Measurements from ENCODE around the gene SERPINI1.
A peak's percentile ranks its signal among the peaks of the same experiment; 100 is the strongest.
"Not testable (repeated sequence)": the region's sequence is repeated elsewhere in the genome, so short reads cannot be mapped to it uniquely, and the experiment has no call there.

The SERPINI1 gene

DNA sequence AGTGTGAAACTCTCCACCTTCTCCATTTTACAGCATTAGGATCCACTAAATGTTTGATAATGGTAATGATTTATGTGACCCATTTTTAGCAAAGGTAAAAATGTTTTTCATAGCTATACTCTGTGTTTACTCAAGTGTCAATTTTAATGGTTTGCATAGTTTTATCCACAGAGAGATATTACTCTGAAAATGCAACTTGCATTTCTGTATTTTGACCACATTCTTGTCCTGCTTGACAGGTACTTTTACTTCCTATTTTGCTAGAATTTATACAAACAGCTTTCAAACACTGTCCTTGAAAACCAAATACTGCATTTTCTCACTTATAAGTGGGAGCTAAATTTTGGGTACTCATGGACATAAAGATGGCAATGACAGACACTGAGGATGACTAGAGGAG, 62.9 kb downstream of the SERPINI1 start:
- DNase-seq: no peak

DNA sequence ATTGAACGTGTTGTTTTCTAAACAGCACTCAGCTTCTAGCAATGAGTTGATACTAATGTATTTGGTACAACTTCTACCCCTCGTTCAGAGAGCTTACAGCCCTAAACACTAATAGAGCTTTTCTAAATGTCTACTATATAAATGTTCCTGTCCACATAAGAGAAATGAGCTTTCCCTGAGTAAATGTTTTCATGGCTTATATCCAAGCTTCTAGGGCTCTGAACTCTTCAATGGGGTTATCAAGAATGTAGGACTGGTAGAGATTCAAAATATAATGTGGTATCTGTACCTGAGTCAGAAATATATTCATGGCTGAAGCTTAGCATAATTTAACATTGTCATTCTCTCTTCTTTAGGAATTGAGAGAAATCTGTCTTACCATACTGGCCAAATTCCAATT, 73.4 kb downstream of the SERPINI1 start:
- DNase-seq: no peak

DNA sequence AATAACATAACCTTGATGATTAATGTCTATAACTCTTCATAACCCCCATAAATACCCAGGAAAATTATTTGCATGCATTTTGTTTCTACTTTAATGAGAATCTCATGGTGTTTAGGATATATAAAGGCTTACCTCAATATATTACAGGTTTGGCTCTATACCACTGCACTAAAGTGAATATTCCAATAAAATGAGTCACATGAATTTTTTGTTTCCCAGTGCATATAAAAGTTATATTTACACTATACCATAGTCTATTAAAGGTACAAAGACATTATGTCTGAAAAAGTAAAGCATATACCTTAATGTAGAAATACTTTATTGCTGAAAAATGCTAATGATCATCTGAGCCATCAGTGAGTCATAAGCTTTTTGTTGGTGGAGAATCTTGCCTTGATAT, 74.7 kb downstream of the SERPINI1 start:
- DNase-seq: no peak

DNA sequence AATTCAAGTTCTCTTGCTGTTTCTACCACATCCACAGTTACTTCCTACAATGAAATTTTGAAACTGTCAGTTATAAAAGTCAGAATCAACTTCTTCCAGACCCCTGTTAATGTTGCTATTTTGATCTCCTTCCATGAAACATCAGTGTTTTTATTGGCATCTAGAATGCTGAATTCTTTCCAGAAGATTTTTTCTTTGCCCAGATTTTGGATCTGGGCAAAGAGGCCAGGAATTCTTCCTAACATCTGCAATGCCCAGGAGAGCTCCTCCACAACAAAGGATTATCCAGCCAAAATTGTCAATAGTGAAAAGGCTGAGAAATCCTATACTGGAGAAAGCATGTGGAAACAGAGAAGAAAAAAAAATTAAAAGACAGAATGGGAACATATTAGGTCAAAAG, 75.5 kb downstream of the SERPINI1 start:
- peak; percentile 70 for DNase-seq

DNA sequence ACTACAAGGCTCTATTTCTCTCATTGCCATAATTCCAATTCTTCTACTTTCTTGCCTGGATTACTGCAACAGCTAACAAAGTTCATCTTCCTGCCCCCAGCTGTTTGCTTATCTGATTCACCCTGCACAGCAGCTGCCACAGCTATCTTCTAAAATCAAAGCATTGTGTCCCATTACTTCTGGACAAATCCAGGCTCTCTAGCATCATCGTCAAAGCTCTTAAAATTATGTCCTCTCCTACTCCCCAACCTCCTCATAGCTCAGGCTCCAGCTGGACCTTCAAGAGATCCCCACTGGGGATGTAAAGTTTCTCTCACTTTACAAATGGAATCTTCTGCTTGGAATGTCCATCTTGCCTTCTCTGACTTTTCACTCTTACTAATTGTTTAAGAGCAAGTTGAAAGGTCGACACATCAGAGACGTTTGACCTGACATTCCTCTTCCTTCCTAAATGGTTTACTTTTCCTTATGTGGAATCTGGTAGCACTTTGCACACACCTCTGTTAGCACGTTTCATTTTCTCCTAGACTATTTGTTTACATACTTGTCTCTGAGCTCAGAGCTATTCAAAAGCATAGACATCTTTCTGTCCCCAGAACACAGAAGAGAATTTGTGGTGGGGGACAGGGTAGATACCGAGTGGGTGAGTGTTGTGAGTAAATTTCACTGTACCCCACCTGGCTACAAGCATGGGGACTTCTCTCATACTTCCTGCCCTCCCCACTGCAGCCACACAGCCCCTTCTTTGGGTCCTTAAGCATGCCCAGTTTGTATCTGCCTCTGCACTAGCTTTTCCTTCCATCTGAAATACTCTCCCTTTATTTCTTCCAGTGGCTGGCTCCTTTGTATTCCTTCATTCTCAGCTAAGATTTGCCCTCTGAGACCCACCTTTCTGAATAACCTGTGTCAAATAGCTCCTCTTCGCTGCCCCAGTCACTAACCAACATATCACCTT, 77.9 kb downstream of the SERPINI1 start:
- no peak for DNase-seq

DNA sequence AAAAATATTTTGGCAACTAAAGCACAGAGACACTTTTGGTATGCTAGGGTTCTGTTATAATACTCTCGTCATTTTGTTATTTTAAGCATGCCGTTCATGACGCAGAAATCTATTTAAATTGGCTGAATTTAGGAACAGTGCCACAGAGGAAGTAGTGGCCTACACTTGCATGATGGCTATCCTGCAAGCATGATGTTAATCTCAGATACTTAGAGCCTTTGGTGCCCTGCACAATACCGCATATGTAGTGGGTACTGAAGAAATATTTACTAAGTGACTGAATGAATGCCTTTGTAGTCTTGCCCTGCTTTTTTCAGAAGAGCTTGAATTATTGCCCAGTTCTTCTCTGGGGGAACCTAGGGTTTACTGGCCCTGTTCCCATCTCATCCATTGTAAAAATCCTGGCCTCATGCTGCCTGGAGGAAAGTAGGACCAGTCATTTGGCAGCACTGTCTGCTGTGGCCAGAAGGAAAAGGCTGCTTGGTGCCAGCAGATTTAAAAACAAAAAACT, 79.0 kb downstream of the SERPINI1 start:
- peak; percentile 90 for DNase-seq

DNA sequence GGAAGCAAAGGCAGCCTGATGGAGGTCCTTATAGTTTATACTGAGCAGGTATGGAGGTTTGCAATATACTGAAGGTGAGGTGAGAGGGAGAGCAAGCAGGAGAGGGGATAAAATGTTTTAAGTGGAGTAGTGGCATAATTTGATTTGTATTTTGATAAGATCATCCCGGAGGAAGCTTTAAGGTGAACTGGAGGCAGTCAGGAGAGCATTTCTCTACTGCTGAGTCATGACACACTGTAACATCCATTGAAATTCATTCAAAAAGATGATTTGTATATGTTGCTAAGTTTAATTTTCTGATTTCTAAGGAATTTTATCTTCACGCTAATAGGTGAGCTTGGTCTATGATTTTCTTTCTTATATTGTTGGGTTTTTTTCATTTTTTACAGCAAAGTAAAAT, 81.4 kb downstream of the SERPINI1 start:
- no peak for DNase-seq

DNA sequence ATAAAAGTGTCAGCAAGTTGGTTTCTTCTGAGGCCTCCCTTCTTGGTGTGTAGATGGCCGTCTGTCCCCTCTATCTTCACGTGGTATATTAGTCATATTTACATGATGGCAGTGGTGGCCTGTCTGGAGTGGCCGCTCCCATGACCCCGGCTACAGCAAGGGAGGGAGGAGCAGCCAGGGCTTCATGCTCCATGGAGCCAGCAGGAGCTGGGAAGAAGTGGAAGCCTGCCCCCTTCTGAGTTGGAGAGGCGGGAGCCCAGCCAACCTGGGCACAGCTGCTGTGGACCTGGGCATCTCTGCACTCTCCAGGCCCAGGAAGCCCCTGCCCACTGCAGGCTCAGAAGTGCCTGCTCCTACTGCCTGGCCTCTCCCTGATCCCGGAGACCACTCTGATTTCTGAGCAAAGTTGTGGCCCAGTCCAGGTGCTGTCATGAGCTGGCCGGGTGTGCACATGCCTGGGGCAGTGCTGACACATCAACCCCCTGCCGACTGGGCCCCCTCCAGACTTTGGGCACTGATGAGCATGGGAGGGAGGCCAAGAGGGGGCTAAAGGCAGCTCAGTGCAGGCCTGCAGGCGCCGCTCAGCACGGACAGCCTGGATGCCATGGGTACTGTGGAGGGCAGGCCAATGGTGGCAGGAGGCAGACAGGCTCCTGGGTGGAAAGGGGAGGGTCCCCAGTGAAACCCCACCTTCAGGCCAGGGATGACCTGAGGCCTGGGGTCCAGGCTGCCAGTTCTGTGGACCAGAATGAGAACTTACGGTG, 84.8 kb downstream of the SERPINI1 start:
- no peak for DNase-seq

DNA sequence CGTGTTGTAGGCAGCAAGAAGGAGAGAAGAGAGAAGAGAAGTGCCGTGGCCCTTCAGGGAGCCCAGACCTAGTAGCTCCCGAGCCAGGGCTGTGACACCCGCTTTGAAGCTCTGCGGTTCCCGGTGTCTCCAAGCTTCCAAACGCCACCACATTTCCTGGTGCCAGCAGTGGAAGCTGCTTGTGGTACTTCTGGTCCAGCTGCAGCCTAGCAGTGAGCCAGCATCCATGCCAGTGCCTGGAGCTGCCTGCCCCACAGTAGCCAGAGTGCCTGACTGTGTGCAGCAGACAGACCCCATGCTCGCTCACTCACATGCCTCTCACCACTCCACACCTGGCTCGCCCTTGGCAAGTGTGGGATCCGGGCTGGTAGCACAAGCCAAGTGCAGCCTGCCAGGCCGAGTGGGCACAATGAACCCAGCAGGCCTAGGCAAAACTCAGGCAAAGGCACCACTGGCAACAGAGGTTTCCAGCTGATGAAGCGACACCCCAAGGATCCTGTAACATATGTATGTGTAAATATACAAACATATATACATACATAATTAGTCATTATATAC, 85.8 kb downstream of the SERPINI1 start:
- no peak for DNase-seq

DNA sequence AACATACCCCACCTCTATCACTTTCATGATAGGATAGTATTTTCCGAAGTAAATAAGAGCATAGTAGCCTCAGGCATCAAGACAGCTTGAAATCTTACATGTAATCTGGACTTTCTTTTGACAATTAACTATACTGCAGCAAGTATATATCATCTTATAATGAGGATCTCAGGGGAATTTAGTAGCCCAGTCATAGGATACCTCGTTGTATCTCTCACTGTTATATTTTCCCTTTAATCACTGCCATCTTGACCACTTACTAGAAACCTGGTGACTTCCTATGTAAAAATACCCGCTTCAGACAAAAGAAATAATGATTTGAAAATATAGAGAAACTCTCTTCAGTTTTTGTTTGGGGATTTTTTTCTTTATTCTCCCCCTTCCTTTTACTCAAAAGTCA, 88.2 kb downstream of the SERPINI1 start:
- no peak for DNase-seq

DNA sequence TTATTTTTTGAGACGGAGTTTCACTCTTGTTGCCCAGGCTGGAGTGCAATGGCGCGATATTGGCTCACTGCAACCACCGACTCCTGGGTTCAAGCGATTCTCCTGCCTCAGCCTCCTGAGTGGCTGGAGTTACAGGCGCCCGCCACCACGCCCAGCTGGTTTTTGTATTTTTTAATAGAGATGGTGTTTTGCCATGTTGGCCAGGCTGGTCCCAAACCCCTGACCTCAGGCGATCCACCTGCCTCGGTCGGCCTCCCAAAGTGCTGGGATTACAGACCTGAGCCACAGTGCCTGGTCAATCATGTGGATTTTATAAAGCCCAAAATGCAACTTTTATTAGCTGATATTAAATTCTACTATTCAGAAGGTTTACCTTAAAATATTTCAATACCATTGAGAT, 92.1 kb downstream of the SERPINI1 start:
- DNase-seq: not testable (repeated sequence)

DNA sequence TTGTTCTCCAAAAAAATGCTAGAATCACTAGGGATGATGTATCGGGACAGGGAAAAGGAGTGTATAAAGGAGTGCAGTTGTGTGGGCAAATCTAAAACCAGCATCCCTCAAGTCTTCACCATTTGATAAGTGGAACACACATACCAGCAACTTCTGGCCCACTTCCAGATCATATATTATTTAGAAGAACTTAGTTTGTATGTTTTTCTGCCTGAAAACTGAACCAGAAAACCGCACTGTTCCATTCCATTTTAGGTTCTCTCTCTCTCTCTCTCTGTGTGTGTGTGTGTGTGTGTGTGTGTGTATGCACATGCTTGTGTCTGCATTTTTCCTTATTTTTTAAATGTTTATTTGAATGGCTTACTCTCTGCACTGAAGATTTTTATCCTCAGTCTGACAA, 93.5 kb downstream of the SERPINI1 start:
- no peak for DNase-seq

DNA sequence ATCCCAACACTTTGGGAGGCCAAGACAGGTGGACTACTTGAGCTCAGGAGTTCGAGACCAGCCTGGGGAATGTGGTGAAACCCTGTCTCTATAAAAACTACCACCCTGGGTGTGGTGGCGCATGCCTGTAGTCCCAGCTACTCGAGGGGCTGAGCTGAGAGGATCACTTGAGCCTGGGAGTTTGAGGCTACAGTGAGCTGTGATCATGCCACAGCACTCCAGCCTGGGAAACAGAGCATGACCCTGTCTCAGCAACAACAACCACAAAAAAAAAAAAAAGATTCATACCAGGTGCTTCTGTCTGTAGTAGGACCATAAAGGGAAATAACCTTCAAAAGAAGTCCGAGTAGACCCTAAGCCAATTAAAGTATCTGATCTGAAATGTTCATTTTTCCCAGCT, 94.5 kb downstream of the SERPINI1 start:
- DNase-seq: no peak

DNA sequence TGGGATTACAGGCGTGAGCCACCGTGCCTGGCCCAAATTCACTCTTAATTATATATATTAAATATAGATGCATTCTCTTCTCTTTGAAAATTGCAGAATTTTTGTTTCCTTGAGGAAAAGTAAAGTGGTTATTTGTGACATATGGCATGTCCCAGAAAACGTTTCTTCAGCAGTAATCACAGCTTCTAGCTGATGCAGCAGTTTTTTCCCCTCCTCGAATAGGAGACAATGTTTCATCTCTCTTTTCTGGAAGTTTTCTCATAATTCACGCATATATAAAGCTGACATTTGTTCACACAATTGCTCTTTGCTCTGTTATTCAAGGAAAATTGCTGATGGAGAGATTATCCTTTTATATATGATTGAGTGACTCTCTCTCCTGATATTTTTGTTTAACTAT, 99.8 kb downstream of the SERPINI1 start:
- no peak for DNase-seq

DNA sequence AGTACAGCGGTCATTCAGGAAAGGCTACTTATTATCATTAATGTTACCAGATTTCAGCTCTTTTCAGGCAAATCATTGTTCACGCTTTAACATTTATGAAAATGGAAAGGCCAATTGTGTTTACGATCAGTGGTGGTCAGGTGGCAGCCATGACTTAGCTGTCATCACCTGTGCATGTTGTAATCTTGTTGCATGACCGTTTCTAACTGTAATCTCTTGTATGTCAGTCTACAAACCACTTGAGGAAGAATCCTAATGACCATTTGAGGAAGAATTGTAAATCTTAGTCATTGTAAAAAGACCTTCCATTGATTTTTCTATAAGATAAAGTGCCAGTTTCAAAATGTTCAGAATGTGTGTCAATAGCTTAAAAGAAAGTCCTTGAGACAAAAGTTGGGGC, 100.4 kb downstream of the SERPINI1 start:
- DNase-seq: no peak

DNA sequence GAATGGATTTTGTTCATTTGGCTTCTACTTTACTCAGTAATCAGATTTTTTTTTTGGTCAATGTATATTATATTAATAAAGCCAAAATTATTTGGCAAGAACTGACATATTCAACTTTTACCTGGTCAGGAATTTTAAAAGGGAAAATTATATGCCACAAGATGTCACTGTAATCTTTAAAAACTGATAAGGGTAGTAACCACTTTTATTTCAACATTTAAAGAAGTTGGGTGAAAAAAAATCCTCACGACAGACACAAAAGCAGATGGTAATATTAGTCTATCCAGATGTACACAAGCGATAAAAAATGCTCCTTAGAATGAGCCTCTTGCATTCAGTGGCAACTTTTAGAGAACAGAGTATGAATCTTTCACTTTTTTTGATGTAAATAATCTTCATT, 101.9 kb downstream of the SERPINI1 start:
- no peak for DNase-seq

DNA sequence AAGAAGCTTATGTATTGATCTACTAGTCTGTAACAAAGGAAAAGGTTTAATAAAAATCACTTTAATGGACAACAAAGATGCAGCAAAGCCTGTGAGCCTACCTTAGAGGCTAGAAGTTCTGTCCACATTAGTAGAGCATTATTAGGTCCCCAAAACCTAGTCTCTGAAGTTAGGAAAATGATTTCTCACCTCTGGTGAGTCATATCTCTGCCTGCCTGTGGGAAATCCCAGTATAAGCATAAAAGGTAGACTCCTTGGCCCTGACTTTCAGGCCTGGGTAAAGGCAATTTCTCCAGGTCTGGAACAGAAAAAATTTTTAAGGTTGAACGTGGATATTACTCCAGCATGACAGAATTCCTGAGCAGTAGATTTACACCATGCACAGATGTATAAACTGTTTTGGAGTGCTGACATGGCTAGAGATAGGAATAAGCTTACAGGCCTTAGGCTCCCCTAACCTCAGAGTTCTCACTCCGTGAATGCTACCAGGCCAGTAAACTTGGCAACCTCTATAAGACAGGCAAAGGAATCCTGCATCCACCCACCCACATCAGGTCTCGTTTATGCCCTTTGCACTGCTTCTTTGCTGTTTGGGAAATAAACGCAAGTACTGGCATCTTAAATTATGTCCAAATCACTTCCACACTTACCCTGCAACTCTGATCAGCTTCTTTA, 104.1 kb downstream of the SERPINI1 start:
- no peak for DNase-seq

DNA sequence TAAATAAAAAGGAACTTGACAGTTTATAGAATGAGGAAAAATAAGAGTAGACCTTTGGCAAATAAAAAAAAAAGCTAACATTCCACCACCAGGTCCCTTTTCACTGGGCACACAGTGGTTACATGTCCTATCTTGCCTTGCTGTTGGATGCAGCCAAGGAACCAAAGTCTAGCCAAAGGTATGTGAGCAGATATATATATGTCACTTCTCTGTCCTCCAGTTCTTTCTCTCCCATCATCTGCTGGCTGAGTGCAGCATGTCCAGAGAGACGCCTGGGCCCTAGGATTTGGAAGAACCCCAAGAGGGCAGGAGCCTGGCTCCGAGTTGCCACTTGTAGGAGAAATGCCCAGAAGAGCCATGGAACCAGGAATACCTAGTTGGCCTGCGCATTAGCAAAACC, 104.7 kb downstream of the SERPINI1 start:
- no peak for DNase-seq

DNA sequence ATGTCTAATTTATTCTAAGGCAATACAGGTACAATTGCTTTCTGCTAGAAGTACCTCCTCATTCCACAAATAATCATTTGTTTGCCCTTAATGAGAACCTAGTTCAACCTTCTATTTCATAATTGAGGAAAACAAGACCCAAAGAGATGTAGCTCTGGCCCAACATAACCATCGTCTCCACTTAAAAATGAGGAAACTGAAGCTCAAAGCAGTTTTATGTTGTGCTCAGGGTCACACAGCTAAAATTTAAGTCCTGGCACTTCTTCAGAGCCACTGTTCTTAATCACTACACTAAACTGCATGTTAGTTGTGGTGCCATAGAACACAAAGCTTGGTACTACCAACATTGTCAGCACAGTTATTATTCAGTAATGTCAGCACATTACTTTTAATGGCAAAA, 108.0 kb downstream of the SERPINI1 start:
- DNase-seq: no peak

DNA sequence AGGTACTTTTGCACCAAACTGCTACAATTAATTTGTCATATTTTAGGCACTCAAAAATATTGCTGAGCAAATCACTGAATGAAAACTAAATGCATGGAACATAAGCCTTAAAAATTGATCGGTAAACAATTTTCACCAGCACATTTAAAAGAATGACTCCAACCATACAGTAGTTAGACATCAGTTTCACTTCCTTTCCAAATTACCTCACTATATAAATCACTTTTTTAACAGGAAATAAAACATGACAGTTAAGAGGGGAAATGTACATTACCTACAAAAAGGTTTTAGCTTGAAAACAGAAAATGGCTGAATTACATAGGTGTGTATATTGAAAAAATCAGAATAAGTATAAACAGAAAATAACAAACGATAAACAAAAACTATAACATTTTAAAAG, 108.4 kb downstream of the SERPINI1 start:
- no peak for DNase-seq

DNA sequence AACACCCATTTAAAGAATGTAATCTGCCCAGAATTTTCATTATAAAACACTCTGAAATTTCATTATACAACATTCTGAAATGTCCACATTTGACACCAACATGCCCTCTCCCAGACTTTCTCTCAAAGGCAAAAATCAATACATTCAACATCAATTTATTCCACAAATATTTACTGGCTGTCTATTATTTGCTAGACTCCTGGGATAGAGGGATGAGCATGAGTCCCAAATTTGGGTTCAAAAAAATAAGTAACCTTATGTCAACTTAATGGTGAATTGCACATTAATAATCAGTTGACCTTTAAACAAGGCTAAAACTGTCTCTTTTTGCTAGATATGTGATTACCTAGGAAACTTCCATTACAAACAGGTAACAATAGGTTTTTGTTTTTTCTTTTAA, 109.0 kb downstream of the SERPINI1 start:
- no peak for DNase-seq

DNA sequence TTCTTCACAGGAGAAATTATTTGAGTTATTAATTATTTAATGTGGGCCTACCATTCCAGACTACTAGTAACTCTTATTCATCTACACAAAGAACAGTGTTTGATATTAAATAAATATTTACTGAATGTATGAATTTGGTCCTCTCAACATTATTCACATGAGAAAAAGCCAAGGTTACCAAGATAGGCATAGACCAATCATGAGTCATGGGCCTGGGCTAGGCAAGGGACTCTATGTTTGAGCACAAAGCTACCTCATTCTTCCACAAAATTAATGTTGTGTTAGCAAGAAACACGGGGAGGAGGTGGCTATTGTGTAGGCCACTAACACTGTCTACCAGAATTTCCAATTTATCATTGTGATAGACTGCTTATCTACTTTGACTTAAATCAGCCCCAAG, 115.7 kb downstream of the SERPINI1 start:
- DNase-seq: no peak

DNA sequence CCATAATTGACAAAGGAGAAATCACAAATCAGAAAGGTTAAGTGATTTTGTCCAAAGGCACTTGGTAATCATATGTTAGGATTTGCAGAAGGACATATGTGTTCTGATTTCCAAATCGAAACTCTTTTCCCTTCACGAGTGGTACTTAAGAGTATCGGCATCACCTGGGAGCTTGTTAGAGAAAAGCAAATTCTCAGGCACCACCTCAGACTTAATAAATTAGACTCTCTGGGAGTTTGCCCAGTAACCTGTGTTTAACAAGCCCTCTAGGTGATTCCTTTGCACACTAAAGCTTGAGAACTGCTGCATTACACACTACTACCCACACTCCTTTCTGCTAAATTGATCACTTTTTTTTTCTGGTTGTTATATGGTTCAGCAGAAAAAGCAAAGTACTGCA, 116.2 kb downstream of the SERPINI1 start:
- DNase-seq: no peak
